HFF-Myc (cell line): ENCODE results near the gene ZNF181.

Experiments
- DNase-seq: peaks from one replicate; pipeline ENCODE4 v3.0.0-alpha.2; 2011; ENCODE audit warnings: low read depth; ENCODE audit errors: extremely low read depth
- H3K4me3 ChIP-seq: replicated peaks from 2 replicates; pipeline ENCODE4 v1.5.1; 2011; ENCODE audit warnings: low read depth, mild to moderate bottlenecking, control low read depth, low read length
- CTCF ChIP-seq: IDR thresholded peaks from 2 replicates; pipeline ENCODE4 v1.5.1; 2012; ENCODE audit warnings: mild to moderate bottlenecking, low read depth, low read length, control low read depth; ENCODE audit errors: missing control alignments

ZNF181 gene

GRCh38 chr19:34793565-34793964 lies 59.5 kb downstream of the ZNF181 start:
- TF ChIP-seq CTCF: no peak
- DNase-seq: no peak
- no peak overlapping the region for H3K4me3 ChIP-seq

- TF ChIP-seq CTCF: no peak
- DNase-seq: no peak
- no peak overlapping the region for H3K4me3 ChIP-seq
Measured at GRCh38 chr19:34794066-34794960, 60.3 kb downstream of the ZNF181 start.
